RPMI8226 (cell line): ENCODE data around the gene SOS1.
"Not testable (repeated sequence)": the region's sequence is repeated elsewhere in the genome, so short reads cannot be mapped to it uniquely, and the experiment has no call there.

ENCODE experiments used
- DNase-seq: peaks from one replicate; pipeline ENCODE4 v3.0.0-alpha.2; 2015

SOS1 gene

GRCh38 chr2:39120771-39121522 is at the start of gene SOS1:
TSS of gene SOS1 (minus strand) at chr2:39121051. CDS start at chr2:39120422, 629 bp downstream.
- DNase-seq = peak; percentile 95

DNA sequence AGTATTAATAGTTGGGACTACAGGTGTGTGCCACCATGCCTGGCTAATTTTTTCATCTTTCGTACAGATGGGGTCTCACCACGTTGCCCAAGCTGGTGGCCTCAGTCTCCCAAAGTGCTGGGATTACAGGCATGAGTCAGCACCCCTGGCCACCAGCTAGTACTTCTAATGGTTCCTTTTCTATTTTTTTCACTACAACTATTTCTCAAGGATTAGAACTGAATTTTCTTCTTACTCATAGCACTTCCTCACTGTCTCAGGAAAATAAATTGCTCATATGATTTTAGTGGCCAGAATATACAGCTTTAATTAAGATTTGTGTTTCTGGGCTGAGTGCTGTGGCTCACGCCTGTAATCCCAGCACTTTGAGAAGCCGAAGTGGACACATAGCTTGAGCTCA is 43.2 kb upstream of the SOS1 start:
- DNase-seq = no peak

DNA sequence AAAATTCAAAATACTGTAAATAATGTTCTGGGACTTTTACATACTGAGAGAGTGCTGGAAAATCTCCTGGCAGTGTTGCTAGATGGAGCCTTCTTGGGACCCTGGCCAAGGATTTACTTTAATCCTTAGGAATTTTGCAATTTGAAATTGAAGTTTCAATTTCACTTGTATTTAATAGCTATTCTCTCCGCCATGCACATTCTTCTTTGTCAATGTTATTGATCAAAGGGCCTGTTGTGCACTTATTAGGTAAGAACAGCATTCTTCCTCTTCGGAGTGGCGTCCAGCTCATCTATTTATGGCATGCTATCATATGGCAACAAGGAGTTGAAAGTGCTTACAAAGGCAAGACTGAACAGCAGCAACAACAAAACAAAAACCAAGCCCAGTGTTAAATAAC is 40.1 kb upstream of the SOS1 start:
- no peak for DNase-seq

- no peak for DNase-seq
Measured at GRCh38 chr2:39159283-39159682, 38.4 kb upstream of the SOS1 start.

- DNase-seq = no peak
Measured at GRCh38 chr2:39158351-39158750, 37.5 kb upstream of the SOS1 start.

DNA sequence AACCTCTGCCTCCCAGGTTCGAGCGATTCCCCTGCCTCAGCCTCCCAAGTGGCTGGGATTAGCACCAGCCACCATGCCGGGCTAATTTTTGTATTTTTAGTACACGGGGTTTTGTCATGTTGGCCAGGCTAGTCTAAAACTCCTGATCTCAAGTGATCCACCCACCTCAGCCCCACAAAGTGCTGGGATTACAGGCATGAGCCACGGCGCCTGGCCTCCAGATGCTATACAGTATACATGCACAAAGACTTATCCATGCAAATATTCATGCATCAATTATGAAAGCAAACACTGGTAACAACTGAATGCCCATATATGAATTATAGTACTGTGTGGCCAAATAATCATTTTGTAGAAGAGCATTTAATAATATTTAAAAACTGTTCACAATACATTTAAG is 36.0 kb upstream of the SOS1 start:
- DNase-seq = no peak

DNA sequence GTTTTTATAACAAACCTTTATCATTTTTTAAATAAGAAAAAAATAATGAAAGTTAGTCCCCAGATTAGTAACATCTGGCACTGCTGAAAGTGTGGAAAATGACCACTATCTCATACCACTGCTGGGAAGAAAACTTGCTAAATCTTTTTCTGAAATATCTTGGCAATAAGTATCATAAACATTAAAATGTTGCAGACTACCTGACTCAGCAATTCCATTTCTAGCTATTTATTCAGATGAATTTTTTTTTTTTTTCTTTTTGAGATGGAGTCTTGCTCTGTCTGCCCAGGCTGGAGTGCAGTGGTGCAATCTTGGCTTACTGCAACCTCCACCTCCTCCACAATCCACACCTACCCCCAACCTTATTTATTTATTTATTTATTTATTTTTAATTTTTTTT is 35.3 kb upstream of the SOS1 start:
- DNase-seq = no peak

DNA sequence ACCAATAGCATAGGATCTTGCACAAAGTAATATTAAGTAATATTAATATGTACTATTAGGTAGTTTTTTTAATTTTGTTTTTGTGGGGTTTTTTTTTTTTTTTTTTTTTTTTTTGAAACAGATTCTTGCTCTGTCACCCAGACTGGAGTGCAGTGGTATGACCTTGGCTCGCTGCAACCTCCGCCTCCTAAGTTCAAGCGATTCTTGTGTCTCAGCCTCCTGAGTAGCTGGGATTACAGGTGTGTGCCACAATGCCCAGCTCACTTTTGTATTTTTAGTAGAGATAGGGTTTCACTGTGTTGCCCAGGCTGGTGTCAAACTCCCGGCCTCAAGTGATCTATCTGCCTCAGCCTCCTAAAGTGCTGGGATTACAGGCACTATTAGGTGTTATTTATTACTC is 34.7 kb upstream of the SOS1 start:
- DNase-seq = not testable (repeated sequence)

DNA sequence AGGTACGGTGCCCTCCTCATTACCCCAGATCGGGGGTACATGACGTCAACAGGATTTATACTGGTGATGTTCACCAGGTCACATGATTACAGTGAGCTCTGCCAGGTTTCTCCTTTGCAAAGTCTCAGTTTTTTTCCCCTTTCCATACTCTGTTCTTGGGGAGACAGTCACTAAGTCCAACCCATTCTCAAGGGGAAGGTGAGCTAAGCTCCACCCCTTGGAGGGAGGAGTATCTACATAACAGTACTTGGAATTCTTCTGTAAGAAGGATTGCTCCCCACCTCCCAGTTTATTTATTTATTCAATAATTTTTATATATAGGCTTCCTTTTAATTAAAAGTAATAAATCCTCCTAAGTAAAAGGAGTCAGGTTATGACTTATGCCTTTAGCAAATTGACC is 34.1 kb upstream of the SOS1 start:
- DNase-seq = no peak

- no peak for DNase-seq
Measured at GRCh38 chr2:39153312-39153711, 32.5 kb upstream of the SOS1 start.

DNA sequence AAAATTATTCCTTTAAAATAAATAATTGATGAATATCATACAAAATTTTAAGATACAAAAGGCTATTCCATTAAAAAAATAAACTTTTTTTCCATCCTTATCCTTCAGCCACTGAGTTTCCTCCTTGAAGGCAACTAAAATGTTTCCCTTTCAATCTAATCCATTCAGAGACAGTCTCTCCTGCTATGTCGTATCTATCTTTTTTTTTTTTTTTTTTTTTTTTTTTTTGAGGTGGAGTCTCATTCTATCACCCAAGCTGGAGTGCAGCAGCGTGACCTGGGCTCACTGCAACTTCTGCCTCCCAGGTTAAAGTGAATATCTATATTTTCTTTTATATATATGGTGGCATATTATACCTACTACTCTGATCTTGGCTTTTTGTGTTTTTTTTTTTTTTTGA is 31.7 kb upstream of the SOS1 start:
- DNase-seq = no peak

DNA sequence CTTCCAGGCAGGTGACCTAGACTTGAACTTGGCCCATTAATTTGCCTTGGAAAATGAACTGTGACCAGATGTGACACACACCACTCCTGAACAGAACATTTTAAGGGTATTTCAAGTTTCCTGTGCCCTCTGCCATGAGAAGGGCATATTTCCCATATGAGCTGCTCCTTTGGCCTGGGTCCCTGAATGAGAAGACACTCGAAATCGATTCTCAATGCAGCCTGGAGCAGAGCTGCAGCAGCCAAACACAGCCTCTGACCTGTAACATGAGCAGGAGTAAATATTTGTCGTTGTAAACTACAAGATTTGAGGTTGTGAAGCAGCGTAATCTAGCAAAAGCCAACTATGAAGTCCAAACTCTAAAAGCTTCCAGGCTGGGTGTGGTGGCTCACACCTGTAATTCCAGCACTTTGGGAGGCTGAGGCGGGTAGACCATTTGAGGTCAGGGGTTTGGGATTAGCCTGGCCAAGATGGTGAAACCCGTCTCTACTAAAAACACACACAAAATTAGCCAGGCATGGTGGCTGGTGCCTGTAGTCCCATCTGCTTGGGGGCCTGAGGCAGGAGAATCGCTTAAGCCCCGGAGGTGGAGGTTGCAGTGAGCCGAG is 30.1 kb upstream of the SOS1 start:
- DNase-seq = no peak

- DNase-seq = no peak
Measured at GRCh38 chr2:39150102-39150562, 29.3 kb upstream of the SOS1 start.

GRCh38 chr2:39146630-39147029 is 25.8 kb upstream of the SOS1 start:
- no peak for DNase-seq

- DNase-seq = no peak
Measured at GRCh38 chr2:39145906-39146421, 25.1 kb upstream of the SOS1 start.

DNA sequence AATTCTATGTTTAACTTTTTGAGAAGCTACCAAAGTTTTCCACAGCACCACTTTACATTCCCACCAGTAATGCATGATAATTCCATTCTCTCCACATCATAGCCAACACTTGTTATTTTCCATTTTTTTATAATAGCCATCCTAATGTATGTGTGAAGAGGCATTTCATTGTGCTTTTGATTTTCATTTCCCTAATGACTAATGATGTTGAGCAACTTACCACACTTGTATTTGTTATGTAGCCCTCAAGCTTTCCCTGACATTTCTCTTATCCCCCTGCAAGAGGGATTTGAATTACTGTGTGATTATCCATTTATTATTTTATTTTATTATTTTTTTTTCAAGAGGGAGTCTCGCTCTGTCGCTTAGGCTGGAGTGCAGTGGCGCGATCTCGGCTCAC is 23.6 kb upstream of the SOS1 start:
- DNase-seq = no peak

- DNase-seq = no peak
Measured at GRCh38 chr2:39142904-39143605, 22.2 kb upstream of the SOS1 start.

DNA sequence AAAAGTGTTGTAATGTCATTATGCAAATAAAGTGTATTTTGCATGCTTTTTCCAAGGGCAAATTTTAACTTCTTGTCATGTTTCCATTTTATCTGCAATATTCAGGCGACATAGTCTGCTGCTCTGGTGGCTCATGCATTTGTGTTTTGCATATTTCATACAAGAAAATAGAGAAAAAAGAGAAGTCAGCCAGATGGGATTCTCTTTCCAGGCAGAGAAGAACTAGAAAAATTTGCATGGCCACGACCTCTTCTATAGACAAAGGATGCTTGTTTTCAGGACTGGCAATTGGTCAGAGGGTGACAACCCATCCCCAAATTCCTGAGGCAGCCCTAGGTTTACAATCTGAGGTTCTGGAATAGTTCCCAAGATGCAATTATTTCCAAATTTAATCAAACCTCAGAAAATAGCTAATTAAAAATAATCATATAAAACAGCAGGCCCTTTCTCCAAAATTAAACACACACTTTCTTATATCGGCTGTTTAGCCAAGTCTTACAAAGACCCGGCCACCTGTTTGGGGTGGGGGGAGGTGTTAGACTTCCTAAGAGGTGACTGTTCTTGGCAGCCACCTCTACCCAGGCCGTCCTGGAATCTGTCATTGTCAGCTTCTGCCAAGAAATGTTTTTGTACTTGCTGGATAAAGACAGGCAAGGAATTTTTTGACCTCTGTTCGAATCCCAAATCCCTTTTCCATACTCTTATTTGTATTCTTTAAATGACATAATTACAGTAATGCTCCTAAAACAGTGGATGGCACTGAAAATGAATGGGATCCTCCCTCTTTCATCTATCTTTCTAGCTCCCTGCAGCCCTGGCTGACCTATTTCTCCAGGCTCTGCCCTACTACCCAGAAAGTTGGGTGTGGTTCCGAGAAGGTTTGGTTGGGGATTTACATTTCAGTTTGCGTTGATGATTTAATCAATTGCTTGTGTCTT is 20.8 kb upstream of the SOS1 start:
- DNase-seq = no peak

DNA sequence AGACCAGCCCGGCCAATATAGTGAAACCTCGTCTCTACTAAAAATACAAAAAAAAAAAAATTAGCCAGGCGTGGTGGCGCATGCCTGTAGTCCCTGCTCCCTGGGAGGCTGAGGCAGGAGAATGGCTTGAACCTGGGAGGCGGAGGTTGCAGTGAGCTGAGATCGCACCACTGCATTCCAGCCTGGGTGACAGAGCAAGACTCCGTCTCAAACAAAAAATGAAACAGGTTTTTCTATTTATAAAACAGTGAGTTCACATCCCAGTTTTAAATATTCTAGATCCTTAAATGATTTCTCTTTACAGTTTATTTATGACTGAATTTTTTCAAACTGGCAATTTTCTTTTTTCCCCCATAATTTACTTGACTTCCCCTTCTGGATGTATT is 20.1 kb upstream of the SOS1 start:
- DNase-seq = not testable (repeated sequence)

DNA sequence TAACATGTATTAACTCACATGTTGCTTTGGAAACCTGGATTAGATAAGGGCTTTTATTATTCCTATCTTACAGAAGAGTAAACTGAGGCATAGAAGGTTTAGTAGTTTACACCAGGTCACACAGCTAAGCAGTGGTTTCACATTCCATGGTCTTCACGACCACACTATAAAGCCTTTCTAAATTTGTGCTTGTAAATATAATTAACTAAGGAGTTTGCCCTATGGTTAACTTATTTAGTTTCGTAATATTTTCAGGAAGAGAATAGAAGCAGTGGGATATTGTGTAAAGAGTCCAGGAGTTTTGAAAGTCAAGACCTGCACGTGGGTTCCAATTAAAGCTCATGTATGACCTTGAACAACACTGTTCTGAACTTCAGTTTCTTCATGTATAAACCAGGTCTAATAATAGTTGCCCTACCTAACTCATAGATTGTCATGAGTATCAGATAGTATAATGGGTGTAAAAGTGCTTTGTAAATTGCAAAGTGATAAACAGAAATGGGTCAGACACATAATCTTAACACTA is 19.5 kb upstream of the SOS1 start:
- DNase-seq = no peak

DNA sequence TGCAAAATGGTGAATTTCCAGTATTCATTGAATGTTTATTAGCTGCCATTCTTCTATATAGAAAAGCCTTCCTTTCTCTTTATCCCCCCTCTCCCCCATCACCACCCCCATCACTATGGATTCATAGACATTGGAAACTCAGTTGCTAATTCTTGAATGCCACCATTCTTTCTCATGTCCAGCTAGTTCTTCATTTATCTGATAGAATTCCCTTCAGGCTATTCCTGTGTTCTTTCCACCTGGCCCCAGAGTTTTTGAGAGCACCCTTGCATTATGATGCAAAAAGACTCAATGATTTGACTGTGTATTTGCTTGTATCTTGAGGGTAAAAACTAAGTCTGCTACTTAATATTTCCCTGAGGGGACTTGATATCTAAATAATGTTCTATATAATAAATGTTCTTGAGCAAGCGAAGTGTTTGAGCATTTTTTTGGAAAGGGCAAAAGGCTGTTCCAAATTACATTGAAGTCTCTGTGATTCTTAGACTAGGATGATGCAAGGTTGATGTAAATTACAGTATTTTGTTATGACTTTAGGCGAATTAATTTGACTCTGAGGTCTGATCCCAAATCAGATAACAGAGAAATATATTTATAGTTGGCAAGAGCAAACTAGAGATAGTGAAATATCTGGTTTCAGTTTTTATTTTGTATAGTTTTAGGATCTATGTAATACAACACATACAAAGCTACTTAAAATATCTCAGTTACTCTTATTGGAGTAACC is 18.8 kb upstream of the SOS1 start:
- no peak for DNase-seq

GRCh38 chr2:39138837-39139211 is 18.0 kb upstream of the SOS1 start:
- DNase-seq = no peak
